AG10803 (cell line): ENCODE results near the gene ANKRD60.

Experiments
- DNase-seq: peaks from one replicate; pipeline ENCODE4 v3.0.0; 2010; ENCODE audit warnings: low read depth
- H3K4me3 ChIP-seq: 2 replicates; pipeline ENCODE4 v1.5.1; 2011; ENCODE audit warnings: mild to moderate bottlenecking, low read length, control low read depth
- CTCF ChIP-seq: conservative IDR thresholded peaks from 2 replicates; pipeline ENCODE4 v1.5.1; 2011; ENCODE audit warnings: mild to moderate bottlenecking, low read length, control low read depth, inconsistent platforms

Gene ANKRD60

GRCh38 chr20:58229198-58229798, 845 bp upstream of the ANKRD60 start:
- no peak overlapping the region; the same call in 1 of the 2 replicates for H3K4me3 ChIP-seq
- TF ChIP-seq CTCF = no peak
- no peak for DNase-seq

- H3K4me3 ChIP-seq = peak overlapping the region; percentile 26
- DNase-seq = no peak
- no peak for TF ChIP-seq CTCF
These were observed 360 bp downstream of the ANKRD60 start for GRCh38 chr20:58228103-58228483.

GRCh38 chr20:58227391-58228102, 906 bp downstream of the ANKRD60 start:
- H3K4me3 ChIP-seq = no peak overlapping the region
- TF ChIP-seq CTCF = no peak
- no peak for DNase-seq

- peak; percentile 25 for DNase-seq
- TF ChIP-seq CTCF = no peak
- no peak overlapping the region for H3K4me3 ChIP-seq
These were observed 2.8 kb downstream of the ANKRD60 start for GRCh38 chr20:58225452-58226200.

GRCh38 chr20:58224974-58225373, 3.5 kb downstream of the ANKRD60 start:
- H3K4me3 ChIP-seq = no peak overlapping the region
- DNase-seq = peak; percentile 32
- no peak for TF ChIP-seq CTCF

GRCh38 chr20:58224097-58224496, 4.4 kb downstream of the ANKRD60 start:
- TF ChIP-seq CTCF = no peak
- no peak overlapping the region for H3K4me3 ChIP-seq
- no peak for DNase-seq
